NCI-H146 (cell line): ENCODE measurements around the gene OPTC.

Source experiments
- DNase-seq: peaks from one replicate; lab custom pipeline; 2025; lab: John Stamatoyannopoulos, UW

OPTC gene

GRCh38 chr1:203491664-203492063 lies 2.3 kb upstream of the OPTC start:
- DNase-seq: peak; percentile 71

- DNase-seq: no peak
These were observed 1.7 kb upstream of the OPTC start for GRCh38 chr1:203492082-203492747.

GRCh38 chr1:203492748-203493130 lies 1.2 kb upstream of the OPTC start:
- DNase-seq: no peak

GRCh38 chr1:203495845-203496244 lies 1.9 kb downstream of the OPTC start:
- no peak for DNase-seq

- DNase-seq: no peak
These were observed 3.4 kb downstream of the OPTC start for GRCh38 chr1:203497269-203497777.

- no peak for DNase-seq
These were observed 5.8 kb downstream of the OPTC start for GRCh38 chr1:203499643-203500278.

- no peak for DNase-seq
These were observed 6.3 kb downstream of the OPTC start for GRCh38 chr1:203500279-203500678.

- DNase-seq: no peak
These were observed 9.9 kb downstream of the OPTC start for GRCh38 chr1:203503836-203504235.

- peak; percentile 84 for DNase-seq
These were observed 10.7 kb downstream of the OPTC start for GRCh38 chr1:203504400-203505250.

GRCh38 chr1:203505526-203506204 lies 11.7 kb downstream of the OPTC start:
- no peak for DNase-seq

GRCh38 chr1:203506858-203507626 lies 13.1 kb downstream of the OPTC start:
- DNase-seq: no peak

- DNase-seq: no peak
These were observed 13.8 kb downstream of the OPTC start for GRCh38 chr1:203507759-203508158.

- no peak for DNase-seq
These were observed 14.6 kb downstream of the OPTC start for GRCh38 chr1:203508463-203509073.

- DNase-seq: no peak
These were observed 15.2 kb downstream of the OPTC start for GRCh38 chr1:203509135-203509534.

GRCh38 chr1:203511513-203511912 lies 17.6 kb downstream of the OPTC start:
- DNase-seq: no peak

GRCh38 chr1:203511930-203512329 lies 18.0 kb downstream of the OPTC start:
- DNase-seq: no peak

- DNase-seq: peak; percentile 73
These were observed 18.5 kb downstream of the OPTC start for GRCh38 chr1:203512517-203512847.

- peak; percentile 53 for DNase-seq
These were observed 19.1 kb downstream of the OPTC start for GRCh38 chr1:203512848-203513584.

- no peak for DNase-seq
These were observed 19.7 kb downstream of the OPTC start for GRCh38 chr1:203513585-203514031.

- DNase-seq: no peak
These were observed 22.2 kb downstream of the OPTC start for GRCh38 chr1:203516184-203516583.
